ENCODE measurements around the gene ZSCAN9.

GRCh38 chr6:28266563-28266961 lies 41.5 kb downstream of the ZSCAN9 start:
- TF ChIP-seq CTCF (IDR thresholded peaks at IDR 0.05) (no peak), POLR2A (IDR thresholded peaks at IDR 0.05) (no peak)
